ENCODE results near the gene MRPL53. TPM values are rescaled to one million over a fixed set of nuclear protein-coding genes. Genes with fewer than 3 reads are reported as not detected.

MRPL53 gene
- total and polyA plus RNA-seq, 2 of the 13 experiments (the other 11 are each of a cell fraction or from before 2014, with no cell fraction given) = 34.3 to 51.9 TPM

DNA sequence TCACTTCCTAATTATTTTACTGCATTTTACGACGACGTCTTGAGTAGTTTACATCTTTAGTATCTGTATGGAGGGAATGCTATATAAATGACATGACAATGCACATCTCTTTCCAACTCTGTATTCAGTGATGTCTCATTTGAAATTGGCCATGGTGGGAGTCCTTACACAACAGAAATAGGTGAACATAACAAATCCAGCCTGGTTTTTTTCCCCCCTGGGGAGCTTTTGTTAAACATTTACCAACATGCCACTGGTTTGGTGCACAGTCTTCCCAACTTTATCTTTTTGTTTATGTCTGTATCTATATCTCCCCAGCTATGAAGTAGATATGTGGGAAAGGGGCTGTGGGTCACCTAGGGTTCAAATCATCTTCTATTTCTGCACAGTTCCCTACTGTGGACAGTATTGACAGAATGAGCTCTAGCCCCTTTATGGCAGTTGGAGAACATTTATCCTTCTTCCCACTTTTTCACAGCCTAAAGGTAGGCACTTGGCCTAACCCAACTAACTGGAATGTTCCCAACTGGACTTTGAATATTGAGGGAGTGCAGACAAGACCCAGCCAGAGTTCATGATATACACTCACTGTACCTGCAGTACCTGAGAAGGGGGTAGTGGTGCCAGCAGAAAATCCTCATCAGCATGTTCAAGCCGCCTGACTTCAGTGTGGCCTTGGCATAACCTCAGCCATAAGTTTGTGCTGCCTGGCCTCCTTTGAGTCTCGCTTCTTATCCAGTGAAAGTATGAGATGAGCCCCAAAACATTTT lies 25.1 kb downstream of the MRPL53 start (continued):
- TF ChIP-seq, protein P1, sequence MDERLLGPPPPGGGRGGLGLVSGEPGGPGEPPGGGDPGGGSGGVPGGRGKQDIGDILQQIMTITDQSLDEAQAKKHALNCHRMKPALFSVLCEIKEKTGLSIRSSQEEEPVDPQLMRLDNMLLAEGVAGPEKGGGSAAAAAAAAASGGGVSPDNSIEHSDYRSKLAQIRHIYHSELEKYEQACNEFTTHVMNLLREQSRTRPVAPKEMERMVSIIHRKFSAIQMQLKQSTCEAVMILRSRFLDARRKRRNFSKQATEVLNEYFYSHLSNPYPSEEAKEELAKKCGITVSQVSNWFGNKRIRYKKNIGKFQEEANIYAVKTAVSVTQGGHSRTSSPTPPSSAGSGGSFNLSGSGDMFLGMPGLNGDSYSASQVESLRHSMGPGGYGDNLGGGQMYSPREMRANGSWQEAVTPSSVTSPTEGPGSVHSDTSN (CRISPR knock-in tag; IDR thresholded peaks at IDR 0.05) = no peak
- TF ChIP-seq ZNF790 (CRISPR knock-in tag; IDR thresholded peaks at IDR 0.05; ENCODE audit: borderline replicate concordance) (no peak), FOXA1 (IDR thresholded peaks at IDR 0.05) (no peak), FOXA1 (CRISPR knock-in tag; IDR thresholded peaks at IDR 0.05) (no peak), SRSF9 (IDR thresholded peaks at IDR 0.05; ENCODE audit: borderline replicate concordance, insufficient read depth, low read depth, low read length, poor library complexity, severe bottlenecking) (no peak), ZNF605 (CRISPR knock-in tag; IDR thresholded peaks at IDR 0.05) (peak; percentile 85), KLF15 (CRISPR knock-in tag; IDR thresholded peaks at IDR 0.05; ENCODE audit: borderline replicate concordance) (no peak), HDAC6 (IDR thresholded peaks at IDR 0.05; ENCODE audit: low read depth, low read length) (no peak), HOXA7 (CRISPR knock-in tag; IDR thresholded peaks at IDR 0.05) (no peak), SP1 (IDR thresholded peaks at IDR 0.05) (no peak), SP1 (CRISPR knock-in tag; IDR thresholded peaks at IDR 0.05) (no peak), SOX6 (IDR thresholded peaks at IDR 0.05) (no peak), SOX6 (CRISPR knock-in tag; IDR thresholded peaks at IDR 0.05) (peak; percentile 6; the same call in 1 of the 2 replicates), CENPX (CRISPR knock-in tag; IDR thresholded peaks at IDR 0.05) (no peak), TSC22D2 (CRISPR knock-in tag; IDR thresholded peaks at IDR 0.05; ENCODE audit: borderline replicate concordance) (no peak), HOXA3 (CRISPR knock-in tag; IDR thresholded peaks at IDR 0.05) (peak; percentile 37; the same call in 1 of the 2 replicates), TBP (CRISPR knock-in tag; IDR thresholded peaks at IDR 0.05) (no peak)
- TF ChIP-seq, protein P2, sequence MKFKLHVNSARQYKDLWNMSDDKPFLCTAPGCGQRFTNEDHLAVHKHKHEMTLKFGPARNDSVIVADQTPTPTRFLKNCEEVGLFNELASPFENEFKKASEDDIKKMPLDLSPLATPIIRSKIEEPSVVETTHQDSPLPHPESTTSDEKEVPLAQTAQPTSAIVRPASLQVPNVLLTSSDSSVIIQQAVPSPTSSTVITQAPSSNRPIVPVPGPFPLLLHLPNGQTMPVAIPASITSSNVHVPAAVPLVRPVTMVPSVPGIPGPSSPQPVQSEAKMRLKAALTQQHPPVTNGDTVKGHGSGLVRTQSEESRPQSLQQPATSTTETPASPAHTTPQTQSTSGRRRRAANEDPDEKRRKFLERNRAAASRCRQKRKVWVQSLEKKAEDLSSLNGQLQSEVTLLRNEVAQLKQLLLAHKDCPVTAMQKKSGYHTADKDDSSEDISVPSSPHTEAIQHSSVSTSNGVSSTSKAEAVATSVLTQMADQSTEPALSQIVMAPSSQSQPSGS (CRISPR knock-in tag; IDR thresholded peaks at IDR 0.05) = 0 out of 2 replicates have a peak, but pooled peaks have one; percentile 61
- TF ChIP-seq, protein P3, sequence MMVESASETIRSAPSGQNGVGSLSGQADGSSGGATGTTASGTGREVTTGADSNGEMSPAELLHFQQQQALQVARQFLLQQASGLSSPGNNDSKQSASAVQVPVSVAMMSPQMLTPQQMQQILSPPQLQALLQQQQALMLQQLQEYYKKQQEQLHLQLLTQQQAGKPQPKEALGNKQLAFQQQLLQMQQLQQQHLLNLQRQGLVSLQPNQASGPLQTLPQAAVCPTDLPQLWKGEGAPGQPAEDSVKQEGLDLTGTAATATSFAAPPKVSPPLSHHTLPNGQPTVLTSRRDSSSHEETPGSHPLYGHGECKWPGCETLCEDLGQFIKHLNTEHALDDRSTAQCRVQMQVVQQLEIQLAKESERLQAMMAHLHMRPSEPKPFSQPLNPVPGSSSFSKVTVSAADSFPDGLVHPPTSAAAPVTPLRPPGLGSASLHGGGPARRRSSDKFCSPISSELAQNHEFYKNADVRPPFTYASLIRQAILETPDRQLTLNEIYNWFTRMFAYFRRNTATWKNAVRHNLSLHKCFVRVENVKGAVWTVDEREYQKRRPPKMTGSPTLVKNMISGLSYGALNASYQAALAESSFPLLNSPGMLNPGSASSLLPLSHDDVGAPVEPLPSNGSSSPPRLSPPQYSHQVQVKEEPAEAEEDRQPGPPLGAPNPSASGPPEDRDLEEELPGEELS (CRISPR knock-in tag; IDR thresholded peaks at IDR 0.05) = no peak; the same call in none of the 2 replicates
- TF ChIP-seq, protein P4, sequence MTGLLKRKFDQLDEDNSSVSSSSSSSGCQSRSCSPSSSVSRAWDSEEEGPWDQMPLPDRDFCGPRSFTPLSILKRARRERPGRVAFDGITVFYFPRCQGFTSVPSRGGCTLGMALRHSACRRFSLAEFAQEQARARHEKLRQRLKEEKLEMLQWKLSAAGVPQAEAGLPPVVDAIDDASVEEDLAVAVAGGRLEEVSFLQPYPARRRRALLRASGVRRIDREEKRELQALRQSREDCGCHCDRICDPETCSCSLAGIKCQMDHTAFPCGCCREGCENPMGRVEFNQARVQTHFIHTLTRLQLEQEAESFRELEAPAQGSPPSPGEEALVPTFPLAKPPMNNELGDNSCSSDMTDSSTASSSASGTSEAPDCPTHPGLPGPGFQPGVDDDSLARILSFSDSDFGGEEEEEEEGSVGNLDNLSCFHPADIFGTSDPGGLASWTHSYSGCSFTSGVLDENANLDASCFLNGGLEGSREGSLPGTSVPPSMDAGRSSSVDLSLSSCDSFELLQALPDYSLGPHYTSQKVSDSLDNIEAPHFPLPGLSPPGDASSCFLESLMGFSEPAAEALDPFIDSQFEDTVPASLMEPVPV (CRISPR knock-in tag; IDR thresholded peaks at IDR 0.05) = no peak
- TF ChIP-seq, protein P5, sequence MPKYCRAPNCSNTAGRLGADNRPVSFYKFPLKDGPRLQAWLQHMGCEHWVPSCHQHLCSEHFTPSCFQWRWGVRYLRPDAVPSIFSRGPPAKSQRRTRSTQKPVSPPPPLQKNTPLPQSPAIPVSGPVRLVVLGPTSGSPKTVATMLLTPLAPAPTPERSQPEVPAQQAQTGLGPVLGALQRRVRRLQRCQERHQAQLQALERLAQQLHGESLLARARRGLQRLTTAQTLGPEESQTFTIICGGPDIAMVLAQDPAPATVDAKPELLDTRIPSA (CRISPR knock-in tag; IDR thresholded peaks at IDR 0.05; ENCODE audit: borderline replicate concordance) = peak; percentile 67; the same call in 1 of the 2 replicates
- TF ChIP-seq, protein P6, sequence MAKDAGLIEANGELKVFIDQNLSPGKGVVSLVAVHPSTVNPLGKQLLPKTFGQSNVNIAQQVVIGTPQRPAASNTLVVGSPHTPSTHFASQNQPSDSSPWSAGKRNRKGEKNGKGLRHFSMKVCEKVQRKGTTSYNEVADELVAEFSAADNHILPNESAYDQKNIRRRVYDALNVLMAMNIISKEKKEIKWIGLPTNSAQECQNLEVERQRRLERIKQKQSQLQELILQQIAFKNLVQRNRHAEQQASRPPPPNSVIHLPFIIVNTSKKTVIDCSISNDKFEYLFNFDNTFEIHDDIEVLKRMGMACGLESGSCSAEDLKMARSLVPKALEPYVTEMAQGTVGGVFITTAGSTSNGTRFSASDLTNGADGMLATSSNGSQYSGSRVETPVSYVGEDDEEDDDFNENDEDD (CRISPR knock-in tag; IDR thresholded peaks at IDR 0.05; ENCODE audit: borderline replicate concordance) = no peak; the same call in 1 of the 2 replicates

Measured in HepG2 (cell line).